Measurements from ENCODE around the gene STYXL1.

DNA sequence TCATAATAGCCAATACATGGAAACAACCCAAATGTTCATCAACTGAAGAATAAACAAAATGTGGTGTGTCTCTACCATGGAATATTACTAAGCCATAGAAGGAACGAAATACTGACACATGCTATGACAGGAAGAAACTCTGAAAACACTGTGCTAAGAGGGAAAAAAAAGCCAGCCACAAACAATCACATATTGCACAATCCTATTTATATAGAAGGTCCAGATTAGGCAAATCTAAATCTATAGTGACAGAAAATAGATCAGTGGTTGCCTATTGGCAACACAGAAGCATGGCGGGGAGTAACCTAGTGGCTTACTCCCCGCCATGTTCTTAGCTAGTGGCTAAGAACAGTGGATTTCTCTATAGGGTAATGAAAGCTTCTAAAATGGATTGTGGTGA is 48.1 kb upstream of the STYXL1 start:
- TF ChIP-seq, protein P1, sequence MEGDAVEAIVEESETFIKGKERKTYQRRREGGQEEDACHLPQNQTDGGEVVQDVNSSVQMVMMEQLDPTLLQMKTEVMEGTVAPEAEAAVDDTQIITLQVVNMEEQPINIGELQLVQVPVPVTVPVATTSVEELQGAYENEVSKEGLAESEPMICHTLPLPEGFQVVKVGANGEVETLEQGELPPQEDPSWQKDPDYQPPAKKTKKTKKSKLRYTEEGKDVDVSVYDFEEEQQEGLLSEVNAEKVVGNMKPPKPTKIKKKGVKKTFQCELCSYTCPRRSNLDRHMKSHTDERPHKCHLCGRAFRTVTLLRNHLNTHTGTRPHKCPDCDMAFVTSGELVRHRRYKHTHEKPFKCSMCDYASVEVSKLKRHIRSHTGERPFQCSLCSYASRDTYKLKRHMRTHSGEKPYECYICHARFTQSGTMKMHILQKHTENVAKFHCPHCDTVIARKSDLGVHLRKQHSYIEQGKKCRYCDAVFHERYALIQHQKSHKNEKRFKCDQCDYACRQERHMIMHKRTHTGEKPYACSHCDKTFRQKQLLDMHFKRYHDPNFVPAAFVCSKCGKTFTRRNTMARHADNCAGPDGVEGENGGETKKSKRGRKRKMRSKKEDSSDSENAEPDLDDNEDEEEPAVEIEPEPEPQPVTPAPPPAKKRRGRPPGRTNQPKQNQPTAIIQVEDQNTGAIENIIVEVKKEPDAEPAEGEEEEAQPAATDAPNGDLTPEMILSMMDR (IDR thresholded peaks at IDR 0.05; ENCODE audit: poor library complexity), result no peak
- no peak for TF ChIP-seq EZH2 (IDR thresholded peaks at IDR 0.05; ENCODE audit: borderline replicate concordance)
- no peak for TF ChIP-seq EZH2phosphoT487 (IDR thresholded peaks at IDR 0.05; ENCODE audit: low read depth, severe bottlenecking, unreplicated experiment)
